ENCODE data around the gene CD46.
"Not testable (repeated sequence)": the region's sequence is repeated elsewhere in the genome, so short reads cannot be mapped to it uniquely, and the experiment has no call there.

Gene CD46

GRCh38 chr1:207751463-207751789 lies 428 bp upstream of the CD46 start:
- DNase-seq (ENCODE audit: low read depth): not testable (repeated sequence)

GRCh38 chr1:207752456-207752998 lies 673 bp downstream of the CD46 start:
- DNase-seq (ENCODE audit: low read depth): no peak

GRCh38 chr1:207753611-207754010 lies 1.8 kb downstream of the CD46 start:
- no peak for DNase-seq (ENCODE audit: low read depth)

DNA sequence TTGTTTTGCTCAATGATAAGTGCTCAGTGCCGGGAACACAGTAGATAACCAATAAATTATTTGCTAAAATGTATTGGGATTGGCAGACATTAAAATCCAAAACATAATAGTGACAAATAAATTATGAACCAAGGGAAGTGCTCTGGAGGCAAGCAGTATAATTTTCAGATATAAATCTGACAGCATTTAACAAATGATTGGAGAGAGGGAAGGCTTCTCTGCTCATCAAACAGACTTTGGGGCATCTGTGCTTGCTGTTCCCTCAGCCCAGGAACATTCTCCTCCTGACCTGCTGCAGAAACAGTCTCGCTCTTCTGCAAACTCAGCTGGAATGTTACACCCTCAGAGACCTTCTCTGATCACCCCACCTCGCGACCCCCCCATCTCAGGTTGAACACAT lies 2.2 kb downstream of the CD46 start:
- no peak for DNase-seq (ENCODE audit: low read depth)

GRCh38 chr1:207754974-207755700 lies 3.3 kb downstream of the CD46 start:
- no peak for DNase-seq (ENCODE audit: low read depth)

GRCh38 chr1:207755846-207756693 lies 4.2 kb downstream of the CD46 start:
- DNase-seq (ENCODE audit: low read depth): no peak

DNA sequence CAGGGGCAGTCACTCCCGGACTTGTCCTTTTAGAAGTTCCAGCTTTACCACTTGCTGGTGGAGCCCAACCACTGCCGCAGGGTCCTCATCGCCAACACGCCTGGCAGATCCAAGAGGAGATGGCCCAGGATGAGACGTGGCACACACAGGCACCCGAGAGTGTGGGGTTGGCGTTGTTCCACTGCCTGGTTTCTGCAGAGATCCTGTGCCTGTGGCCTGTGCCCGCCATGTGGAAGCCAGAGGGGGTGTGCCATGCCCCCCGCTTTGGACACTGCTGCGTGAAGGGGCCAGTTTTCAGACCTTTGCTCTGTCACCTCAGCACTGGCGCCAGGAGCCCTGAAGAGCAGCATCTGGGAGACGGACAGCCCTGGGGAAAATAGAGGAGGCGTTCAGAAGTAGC lies 10.8 kb downstream of the CD46 start:
- no peak for DNase-seq (ENCODE audit: low read depth)

- DNase-seq (ENCODE audit: low read depth): no peak
Measured at GRCh38 chr1:207763091-207763490, 11.2 kb downstream of the CD46 start.

DNA sequence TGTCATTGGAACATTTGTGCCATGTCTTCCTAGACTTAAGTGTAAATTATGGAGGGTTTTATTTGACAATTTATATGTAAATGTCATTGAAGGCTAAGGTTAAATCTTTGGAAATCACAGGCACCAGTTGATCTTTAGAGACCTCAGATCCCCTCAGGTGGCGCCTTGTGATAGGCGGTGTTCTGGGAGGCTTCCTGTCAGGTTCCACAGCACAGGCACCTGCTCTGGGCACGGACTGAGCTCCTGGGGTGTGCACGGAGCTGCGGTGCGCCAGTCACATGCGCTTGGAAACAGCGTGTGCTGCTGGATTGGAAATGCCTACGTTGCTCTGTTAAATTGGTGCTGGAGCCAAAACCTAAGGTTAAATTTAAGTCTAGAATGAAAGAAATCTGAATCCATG lies 12.1 kb downstream of the CD46 start:
- no peak for DNase-seq (ENCODE audit: low read depth)

GRCh38 chr1:207766569-207766968 lies 14.7 kb downstream of the CD46 start:
- no peak for DNase-seq (ENCODE audit: low read depth)

DNA sequence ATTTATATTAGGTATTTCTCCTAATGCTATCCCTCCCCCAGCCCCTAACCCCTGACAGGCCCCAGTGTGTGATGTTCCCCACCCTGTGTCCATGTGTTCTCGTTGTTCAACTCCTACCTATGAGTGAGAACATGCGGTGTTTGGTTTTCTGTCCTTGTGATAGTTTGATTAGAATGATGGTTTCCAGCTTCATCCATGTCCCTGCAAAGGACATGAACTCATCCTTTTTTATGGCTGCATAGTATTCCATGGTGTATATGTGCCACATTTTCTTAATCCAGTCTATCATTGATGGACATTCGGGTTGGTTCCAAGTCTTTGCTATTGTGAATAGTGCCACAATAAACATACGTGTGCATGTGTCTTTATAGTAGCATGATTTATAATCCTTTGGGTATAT lies 18.7 kb downstream of the CD46 start:
- not testable (repeated sequence) for DNase-seq (ENCODE audit: low read depth)

GRCh38 chr1:207776045-207776444 lies 24.2 kb downstream of the CD46 start:
- DNase-seq (ENCODE audit: low read depth): not testable (repeated sequence)

DNA sequence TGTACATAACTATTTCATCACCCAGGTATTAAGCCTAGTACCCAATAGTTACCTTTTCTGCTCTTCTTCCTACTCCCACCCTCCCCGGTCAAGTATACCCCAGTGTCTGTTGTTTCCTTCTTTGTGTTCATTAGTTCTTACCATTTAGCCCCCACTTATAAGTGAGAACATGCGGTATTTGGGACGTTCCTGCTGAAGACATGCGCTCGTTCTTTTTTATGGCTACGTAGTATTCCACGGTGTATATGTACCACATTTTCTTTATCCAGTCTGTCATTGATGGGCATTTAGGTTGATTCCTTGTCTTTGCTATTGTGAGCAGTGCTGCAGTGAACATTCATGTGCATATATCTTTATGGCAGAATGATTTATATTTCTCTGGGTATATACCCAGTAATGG lies 25.6 kb downstream of the CD46 start:
- not testable (repeated sequence) for DNase-seq (ENCODE audit: low read depth)

- no peak for DNase-seq (ENCODE audit: low read depth)
Measured at GRCh38 chr1:207779008-207779407, 27.2 kb downstream of the CD46 start.

GRCh38 chr1:207781312-207781711 lies 29.5 kb downstream of the CD46 start:
- DNase-seq (ENCODE audit: low read depth): no peak

DNA sequence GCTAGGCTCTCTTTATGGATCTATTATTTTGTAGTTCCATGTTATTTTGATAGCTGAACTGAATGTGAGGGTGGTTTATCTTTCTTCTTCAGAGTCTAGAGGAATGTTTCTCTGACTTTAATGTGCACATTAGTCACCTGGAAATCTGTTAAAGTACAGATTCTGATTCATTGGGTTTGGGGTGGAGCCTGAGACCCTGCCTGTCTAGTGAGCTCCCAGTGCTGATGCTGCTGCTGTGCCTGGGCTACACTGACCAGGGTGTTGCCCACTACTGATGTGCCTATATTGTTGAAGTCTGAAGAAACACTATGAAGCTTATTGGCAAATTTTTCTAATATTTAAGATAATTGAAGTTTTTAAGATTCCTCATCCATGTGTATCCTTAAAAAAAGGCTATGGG lies 35.9 kb downstream of the CD46 start:
- no peak for DNase-seq (ENCODE audit: low read depth)

DNA sequence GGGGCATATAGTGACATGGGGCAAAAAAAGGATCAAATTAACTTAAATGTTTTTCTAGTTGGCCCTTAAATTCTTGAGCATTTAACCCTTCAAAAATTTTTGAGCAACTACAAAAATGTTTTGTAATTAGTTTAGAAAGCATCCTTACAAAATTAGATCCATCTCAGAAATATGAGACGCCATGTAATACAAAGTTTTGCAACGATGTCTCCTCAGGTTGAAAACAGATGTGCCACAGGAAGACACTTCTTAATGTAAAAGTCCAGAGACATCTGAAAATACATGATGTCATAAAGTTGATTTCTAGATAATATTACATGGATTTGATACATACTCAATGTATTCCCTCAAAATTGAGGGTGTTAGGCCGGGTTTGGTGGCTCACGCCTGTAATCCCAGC lies 37.5 kb downstream of the CD46 start:
- no peak for DNase-seq (ENCODE audit: low read depth)

DNA sequence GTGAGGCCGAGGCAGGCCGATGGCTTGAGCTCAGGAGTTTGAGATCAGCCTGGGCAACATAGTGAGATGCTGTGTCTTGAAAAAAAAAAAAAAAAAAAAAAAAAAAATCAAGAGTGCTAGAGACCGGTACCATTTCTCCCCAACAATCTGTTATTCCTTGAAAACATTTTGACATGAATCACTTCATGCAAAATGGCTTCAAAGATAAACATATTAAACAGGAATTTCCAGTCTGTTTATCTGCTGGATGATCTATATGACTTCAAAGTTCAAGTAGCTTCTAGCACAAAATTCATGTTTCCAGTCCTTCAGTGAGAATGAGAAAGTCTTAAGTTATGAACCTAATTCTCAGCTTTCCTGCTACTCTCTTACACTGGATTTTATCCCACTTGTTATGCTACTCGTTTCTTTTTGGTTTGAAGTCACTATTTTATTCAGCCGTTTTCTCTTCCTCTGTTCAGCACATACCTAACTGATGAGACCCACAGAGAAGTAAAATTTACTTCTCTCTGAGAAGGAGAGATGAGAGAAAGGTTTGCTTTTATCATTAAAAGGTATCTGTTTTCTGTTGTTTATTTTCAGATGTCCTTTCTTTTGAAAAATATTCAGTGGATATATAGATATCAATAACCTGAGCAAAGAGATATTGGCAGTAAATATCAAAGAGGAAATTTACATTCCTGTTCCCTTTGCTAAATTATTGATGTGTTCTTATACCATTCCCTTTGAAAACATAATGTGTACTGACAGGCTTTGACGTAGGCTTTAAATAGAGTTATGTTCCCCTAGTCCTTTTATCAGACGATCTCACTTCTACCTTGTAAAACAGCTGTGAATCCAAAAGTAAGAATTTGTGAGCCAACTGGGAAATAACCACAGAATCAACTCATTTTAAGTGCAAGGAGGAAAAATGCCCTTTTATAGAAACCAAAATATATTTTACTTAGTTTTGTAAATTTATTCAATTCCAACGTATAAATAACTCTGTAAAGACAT lies 38.2 kb downstream of the CD46 start:
- no peak for DNase-seq (ENCODE audit: low read depth)

GRCh38 chr1:207791290-207791689 lies 39.4 kb downstream of the CD46 start:
- no peak for DNase-seq (ENCODE audit: low read depth)

- no peak for DNase-seq (ENCODE audit: low read depth)
Measured at GRCh38 chr1:207793327-207793726, 41.5 kb downstream of the CD46 start.

DNA sequence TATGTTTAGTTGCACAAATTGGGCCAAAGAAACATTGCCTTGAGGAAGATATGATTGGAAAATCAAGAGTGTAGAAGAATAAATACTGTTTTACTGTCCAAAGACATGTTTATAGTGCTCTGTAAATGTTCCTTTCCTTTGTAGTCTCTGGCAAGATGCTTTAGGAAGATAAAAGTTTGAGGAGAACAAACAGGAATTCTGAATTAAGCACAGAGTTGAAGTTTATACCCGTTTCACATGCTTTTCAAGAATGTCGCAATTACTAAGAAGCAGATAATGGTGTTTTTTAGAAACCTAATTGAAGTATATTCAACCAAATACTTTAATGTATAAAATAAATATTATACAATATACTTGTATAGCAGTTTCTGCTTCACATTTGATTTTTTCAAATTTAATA lies 43.0 kb downstream of the CD46 start:
- DNase-seq (ENCODE audit: low read depth): no peak
